ENCODE measurements around the gene DENND5A. TPM values are rescaled to one million over a fixed set of nuclear protein-coding genes. Genes with fewer than 3 reads are reported as not detected.

DENND5A gene
- total and polyA plus RNA-seq, 10 of the 15 experiments (the other 5 are each of a cell fraction or from before 2014, with no cell fraction given) = 15.6 to 157 (median 85.1) TPM

GRCh38 chr11:9250139-9250582 lies 15.0 kb downstream of the DENND5A start (continued):
- TF ChIP-seq SRF (IDR thresholded peaks at IDR 0.05; ENCODE audit: low read depth in 2 of 2, low read length in 2 of 2) = no peak
- no peak for TF ChIP-seq NFXL1 (IDR thresholded peaks at IDR 0.05; ENCODE audit: borderline replicate concordance)

GRCh38 chr11:9249252-9249651 lies 15.9 kb downstream of the DENND5A start:
- DNase-seq (ENCODE audit: low read depth, low spot score) (no peak), FAIRE-seq (no peak), ATAC-seq (no peak)
- peaks cover 20% of the 10 kb centered on the region for H3K79me2 ChIP-seq (ENCODE audit: control insufficient read depth, insufficient read depth, low read length)
- no peaks in the 10 kb centered on the region for H4K20me1 ChIP-seq (ENCODE audit: control insufficient read depth, insufficient read depth)
- no peak overlapping the region for H3K9ac ChIP-seq (ENCODE audit: control insufficient read depth, insufficient read depth, low read length)
- H3K4me3 ChIP-seq = no peak overlapping the region; the same call in 1 of the 2 replicates
- H3K4me2 ChIP-seq (ENCODE audit: control insufficient read depth, insufficient read depth) = peak overlapping the region; percentile 72
- no TSS peak for BruUV-seq (replicated peaks)
- ChIA-PET CTCF (interaction anchor here (1.3 to 1.5 kb wide), 3 partner anchors 11 to 119 kb away, joined by 3 to 5 read pairs (median 5); no protein-coding TSS in a partner anchor), SMC1A (ENCODE audit: uncharacterized antibody, unreplicated experiment) (interaction anchor here (1.1 to 3.9 kb wide), 6 partner anchors 11 to 257 kb away, joined by 3 to 19 read pairs (median 4); no protein-coding TSS in a partner anchor), RAD21 (ENCODE audit: unreplicated experiment) (interaction anchor here (1.5 to 2.3 kb wide), 3 partner anchors 18 to 40 kb away, joined by 3 to 11 read pairs (median 5); no protein-coding TSS in a partner anchor), POLR2A (interaction anchor here (0.8 to 2.5 kb wide), 3 partner anchors 12 to 38 kb away, joined by 3 to 9 read pairs (median 7); no protein-coding TSS in a partner anchor)
- H3K27me3 ChIP-seq (replicated peaks in 1 of 2; ENCODE audit: control insufficient read depth in 2 of 2, insufficient read depth in 2 of 2, low read length in 1 of 2) = no peaks in the 10 kb centered on the region
- no peaks in the 10 kb centered on the region for H3K36me3 ChIP-seq (ENCODE audit: control insufficient read depth in 2 of 2, insufficient read depth in 2 of 2, low read length in 1 of 2)
- H2AFZ ChIP-seq (ENCODE audit: control insufficient read depth, low read depth, low read length) = no peak overlapping the region
- H3K4me1 ChIP-seq (ENCODE audit: control insufficient read depth, insufficient read depth, low read length) = peaks cover 30% of the 10 kb centered on the region
- 90% methylated on average over 7 of the region's 7 CpGs for WGBS (ENCODE audit: insufficient coverage, insufficient replicate concordance, low lambda C conversion rate, missing lambda C conversion rate)
- intact Hi-C loops (cut with micrococcal nuclease; ENCODE audit: unreplicated experiment) = no loop called here
- in situ Hi-C loops (cut with MboI) = no loop called here
- H3K9me3 ChIP-seq (replicated peaks; ENCODE audit: control insufficient read depth, insufficient read depth, low read length) = no peaks in the 10 kb centered on the region
- no peak for TF ChIP-seq SMARCA5 (IDR thresholded peaks at IDR 0.05)
- TF ChIP-seq ATF7 (IDR thresholded peaks at IDR 0.05; ENCODE audit: low read depth) = no peak
- TF ChIP-seq JUNB (IDR thresholded peaks at IDR 0.05) = no peak
- TF ChIP-seq DPF2 (IDR thresholded peaks at IDR 0.05) = no peak
- no peak for TF ChIP-seq KDM1A (IDR thresholded peaks at IDR 0.05; ENCODE audit: borderline replicate concordance)
- TF ChIP-seq ZZZ3 (IDR thresholded peaks at IDR 0.05; ENCODE audit: control insufficient read depth, insufficient read length, low read depth) = no peak
- no peak for TF ChIP-seq NFYB (IDR thresholded peaks at IDR 0.05; ENCODE audit: insufficient read depth, low read depth, low read length)
- no peak for TF ChIP-seq HSF1 (IDR thresholded peaks at IDR 0.05; ENCODE audit: low read depth, low read length)
- no peak for TF ChIP-seq TBL1XR1 (IDR thresholded peaks at IDR 0.05; ENCODE audit: low read depth, low read length)
- TF ChIP-seq MTA3 (IDR thresholded peaks at IDR 0.05; ENCODE audit: borderline replicate concordance, low read length) = no peak
- TF ChIP-seq, protein P1, sequence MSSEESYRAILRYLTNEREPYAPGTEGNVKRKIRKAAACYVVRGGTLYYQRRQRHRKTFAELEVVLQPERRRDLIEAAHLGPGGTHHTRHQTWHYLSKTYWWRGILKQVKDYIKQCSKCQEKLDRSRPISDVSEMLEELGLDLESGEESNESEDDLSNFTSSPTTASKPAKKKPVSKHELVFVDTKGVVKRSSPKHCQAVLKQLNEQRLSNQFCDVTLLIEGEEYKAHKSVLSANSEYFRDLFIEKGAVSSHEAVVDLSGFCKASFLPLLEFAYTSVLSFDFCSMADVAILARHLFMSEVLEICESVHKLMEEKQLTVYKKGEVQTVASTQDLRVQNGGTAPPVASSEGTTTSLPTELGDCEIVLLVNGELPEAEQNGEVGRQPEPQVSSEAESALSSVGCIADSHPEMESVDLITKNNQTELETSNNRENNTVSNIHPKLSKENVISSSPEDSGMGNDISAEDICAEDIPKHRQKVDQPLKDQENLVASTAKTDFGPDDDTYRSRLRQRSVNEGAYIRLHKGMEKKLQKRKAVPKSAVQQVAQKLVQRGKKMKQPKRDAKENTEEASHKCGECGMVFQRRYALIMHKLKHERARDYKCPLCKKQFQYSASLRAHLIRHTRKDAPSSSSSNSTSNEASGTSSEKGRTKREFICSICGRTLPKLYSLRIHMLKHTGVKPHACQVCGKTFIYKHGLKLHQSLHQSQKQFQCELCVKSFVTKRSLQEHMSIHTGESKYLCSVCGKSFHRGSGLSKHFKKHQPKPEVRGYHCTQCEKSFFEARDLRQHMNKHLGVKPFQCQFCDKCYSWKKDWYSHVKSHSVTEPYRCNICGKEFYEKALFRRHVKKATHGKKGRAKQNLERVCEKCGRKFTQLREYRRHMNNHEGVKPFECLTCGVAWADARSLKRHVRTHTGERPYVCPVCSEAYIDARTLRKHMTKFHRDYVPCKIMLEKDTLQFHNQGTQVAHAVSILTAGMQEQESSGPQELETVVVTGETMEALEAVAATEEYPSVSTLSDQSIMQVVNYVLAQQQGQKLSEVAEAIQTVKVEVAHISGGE (CRISPR knock-in tag; IDR thresholded peaks at IDR 0.05) = no peak
- TF ChIP-seq SMAD5 (IDR thresholded peaks at IDR 0.05; ENCODE audit: low read depth) = no peak
- no peak for TF ChIP-seq STAT1 (conservative IDR thresholded peaks at IDR 0.05)
- no peak for TF ChIP-seq TCF3 (IDR thresholded peaks at IDR 0.05; ENCODE audit: borderline replicate concordance, insufficient read depth, low read depth, low read length)
- no peak overlapping the region for H3K27ac ChIP-seq (ENCODE audit: control insufficient read depth, insufficient read depth)
